K562 (cell line): ENCODE results near the gene ACER3. TPM values are rescaled to one million over a fixed set of nuclear protein-coding genes. Genes with fewer than 3 reads are reported as not detected.
A peak's percentile ranks its signal among the peaks of the same experiment; 100 is the strongest.

Experiments used
- BRD4 ChIP-seq: fragments of 200-600 bp; sonication (generic); IDR thresholded peaks from 2 replicates; pipeline ENCODE4 v1.6.1; 2017; ENCODE audit warnings: inconsistent platforms
- CLOCK ChIP-seq: fragments of 250-450 bp; sonication (Bioruptor Pico); IDR thresholded peaks from 2 replicates; pipeline ENCODE4 v1.4.0; 2020; ENCODE audit warnings: mild to moderate bottlenecking, moderate library complexity, borderline replicate concordance
- EP300 ChIP-seq: IDR thresholded peaks from 2 replicates; pipeline ENCODE4 v1.6.1; 2012; ENCODE audit warnings: low read length, improper control_type of control experiment
- ERF ChIP-seq: fragments of 450-650 bp; formaldehyde crosslinking; IDR thresholded peaks from 2 replicates; pipeline ENCODE4 v1.4.0; 2020; ENCODE audit warnings: mild to moderate bottlenecking, mixed read lengths
- ESRRA ChIP-seq: fragments of 450-650 bp; IDR thresholded peaks from 2 replicates; pipeline ENCODE4 v1.6.1; 2014; ENCODE audit warnings: low read depth, mild to moderate bottlenecking, moderate library complexity, borderline replicate concordance
- ESRRB ChIP-seq: fragments of 250-450 bp; sonication (Bioruptor Pico); IDR thresholded peaks from 2 replicates; pipeline ENCODE4 v1.5.0; 2020; ENCODE audit warnings: mild to moderate bottlenecking, moderate library complexity, borderline replicate concordance
- GTF2E2 ChIP-seq: fragments of 200-800 bp; sonication (Bioruptor generic); IDR thresholded peaks from 2 replicates; pipeline ENCODE4 v1.6.1; 2016; ENCODE audit warnings: missing genetic modification characterization, missing compliant biosample characterization
- HMG20A ChIP-seq: fragments of 450-650 bp; formaldehyde crosslinking; conservative IDR thresholded peaks from 2 replicates; pipeline ENCODE4 v1.4.0; 2020; ENCODE audit warnings: mild to moderate bottlenecking, mixed read lengths
- HOXB6 ChIP-seq: fragments of 250-450 bp; sonication (Bioruptor Pico); IDR thresholded peaks from 2 replicates; pipeline ENCODE4 v1.5.1; 2022; ENCODE audit warnings: mild to moderate bottlenecking, borderline replicate concordance
- KDM5B ChIP-seq: fragments of 200-600 bp; sonication (generic); IDR thresholded peaks from 2 replicates; pipeline ENCODE4 v1.6.1; 2012; ENCODE audit warnings: low read depth, mild to moderate bottlenecking, moderate library complexity, low read length, control low read depth, inconsistent platforms; ENCODE audit not compliant: insufficient replicate concordance
- NFRKB ChIP-seq: fragments of 450-650 bp; IDR thresholded peaks from 2 replicates; pipeline ENCODE4 v1.6.1; 2016; ENCODE audit warnings: low read depth
- NR3C1 ChIP-seq: sonication (generic); formaldehyde crosslinking; IDR thresholded peaks from 2 replicates; pipeline ENCODE4 v1.8.1; 2022; ENCODE audit warnings: missing genetic modification reagents
- RFX7 ChIP-seq: fragments of 250-450 bp; sonication (Bioruptor Pico); IDR thresholded peaks from 2 replicates; pipeline ENCODE4 v1.5.1; 2021; ENCODE audit warnings: mild to moderate bottlenecking
- SLC30A9 ChIP-seq: fragments of 250-450 bp; sonication (Bioruptor Pico); IDR thresholded peaks from 2 replicates; pipeline ENCODE4 v1.8.0; 2022; ENCODE audit warnings: mild to moderate bottlenecking, moderate library complexity
- SMARCA5 ChIP-seq: fragments of 450-650 bp; IDR thresholded peaks from 2 replicates; pipeline ENCODE4 v1.6.1; 2016
- SMARCE1 ChIP-seq: fragments of 450-650 bp; IDR thresholded peaks from 2 replicates; pipeline ENCODE4 v1.7.1; 2016; ENCODE audit warnings: mild to moderate bottlenecking
- SP1 ChIP-seq: sonication (generic); formaldehyde crosslinking; IDR thresholded peaks from 2 replicates; pipeline ENCODE4 v1.8.1; 2022; ENCODE audit warnings: mild to moderate bottlenecking, missing genetic modification reagents
- SREBF2 ChIP-seq: sonication (generic); formaldehyde crosslinking; IDR thresholded peaks from 2 replicates; pipeline ENCODE4 v1.4.0; 2020; ENCODE audit warnings: mild to moderate bottlenecking, missing genetic modification reagents
- TCFL5 ChIP-seq: fragments of 250-450 bp; sonication (Bioruptor Pico); conservative IDR thresholded peaks from 2 replicates; pipeline ENCODE4 v1.6.1; 2021; ENCODE audit warnings: mild to moderate bottlenecking, moderate library complexity, matching md5 sums
- TSC22D4 ChIP-seq: fragments of 450-650 bp; IDR thresholded peaks from 2 replicates; pipeline ENCODE4 v1.6.1; 2016; ENCODE audit warnings: missing genetic modification characterization, missing biosample characterization, control low read depth
- ZBTB17 ChIP-seq: fragments of 450-650 bp; formaldehyde crosslinking; IDR thresholded peaks from 2 replicates; pipeline ENCODE4 v1.4.0; 2020; ENCODE audit warnings: mild to moderate bottlenecking
- ZC3H4 ChIP-seq: sonication (generic); formaldehyde crosslinking; IDR thresholded peaks from 2 replicates; pipeline ENCODE4 v1.9.0; 2021; ENCODE audit warnings: missing genetic modification reagents, borderline replicate concordance
- ZNF124 ChIP-seq: sonication (generic); formaldehyde crosslinking; IDR thresholded peaks from 2 replicates; pipeline ENCODE4 v1.8.1; 2022; ENCODE audit warnings: missing genetic modification reagents
- ZNF24 ChIP-seq: fragments of 450-650 bp; IDR thresholded peaks from 2 replicates; pipeline ENCODE4 v1.6.1; 2016
- ZNF280B ChIP-seq: fragments of 250-450 bp; sonication (Bioruptor Pico); IDR thresholded peaks from 2 replicates; pipeline ENCODE4 v1.5.1; 2021; ENCODE audit warnings: mild to moderate bottlenecking
- ZNF316 ChIP-seq: fragments of 450-650 bp; IDR thresholded peaks from 2 replicates; pipeline ENCODE4 v1.6.1; 2016
- ZNF561 ChIP-seq: fragments of 450-650 bp; formaldehyde crosslinking; conservative IDR thresholded peaks from 2 replicates; pipeline ENCODE4 v1.4.0; 2020; ENCODE audit warnings: mild to moderate bottlenecking, moderate library complexity
- ZNF583 ChIP-seq: fragments of 250-450 bp; sonication (Bioruptor Pico); IDR thresholded peaks from 2 replicates; pipeline ENCODE4 v1.4.0; 2020
- ZNF77 ChIP-seq: fragments of 250-450 bp; sonication (Bioruptor Pico); IDR thresholded peaks from 2 replicates; pipeline ENCODE4 v1.5.0; 2020
- polyA plus RNA-seq, 8 experiments: library from polyadenylated mRNA; depleted of rRNA in 4 of 8; stranded (reverse) in 5 of 8; unstranded in 3 of 8; fragments of >200 nt; fragmentation: Nextera tagmentation in 2 of 8; fragmentation: Illumina TruSeq in 1 of 8; extraction: Ambion mirVana in 2 of 8; extraction: Trizol in 1 of 8; gene quantifications; 2 replicates each; pipeline versions ENCODE4 v1.2.1 to v1.2.3, GENCODE V29; 2011 to 2014; ENCODE audit warnings: inconsistent platforms in 1 of 8, missing spikeins in 1 of 8
- total RNA-seq, 7 experiments: library from RNA; depleted of rRNA in 6 of 7; stranded (reverse); fragments of >200 nt in 6 of 7; fragmentation: Illumina TruSeq in 2 of 7; extraction: Trizol in 2 of 7; gene quantifications; 2 replicates each; pipeline versions ENCODE4 v1.2.1 to v1.2.3, GENCODE V29; 2011 to 2021; ENCODE audit warnings: low replicate concordance in 1 of 7

The ACER3 gene
- total and polyA plus RNA-seq, 9 of the 15 experiments (the other 6 are each of a cell fraction or from before 2014, with no cell fraction given): 2.0 to 23.8 (median 9.5) TPM

- TF ChIP-seq CLOCK (CRISPR knock-in tag) (no peak), ESRRA (no peak), RFX7 (CRISPR knock-in tag) (no peak), SREBF2 (CRISPR knock-in tag) (no peak), ZNF583 (CRISPR knock-in tag) (peak; percentile 65; the same call in 1 of the 2 replicates), EP300 (no peak), ZNF561 (CRISPR knock-in tag) (no peak), ZBTB17 (no peak), HMG20A (no peak), GTF2E2 (tag) (no peak), TSC22D4 (tag) (no peak), SMARCE1 (no peak), NR3C1 (CRISPR knock-in tag) (no peak), ZNF24 (no peak), BRD4 (no peak), SP1 (CRISPR knock-in tag) (no peak), TCFL5 (CRISPR knock-in tag) (no peak), ZNF316 (no peak), SLC30A9 (CRISPR knock-in tag) (no peak), HOXB6 (no peak), ZNF280B (CRISPR knock-in tag) (no peak), ZNF77 (CRISPR knock-in tag) (no peak), ERF (CRISPR knock-in tag) (no peak), ZC3H4 (CRISPR knock-in tag) (no peak), KDM5B (no peak), ZNF124 (no peak), SMARCA5 (no peak), ESRRB (CRISPR knock-in tag) (no peak), NFRKB (no peak)
Observed at GRCh38 chr11:76911415-76911808, 50.7 kb downstream of the ACER3 start (continued).
